Measurements from ENCODE around the gene CHST6. TPM values are rescaled to one million over a fixed set of nuclear protein-coding genes. Genes with fewer than 3 reads are reported as not detected.
"Not testable (repeated sequence)": the region's sequence is repeated elsewhere in the genome, so short reads cannot be mapped to it uniquely, and the experiment has no call there.

Gene CHST6
- total RNA-seq, 1 donor from 2014 or later = 1.5 TPM

DNA sequence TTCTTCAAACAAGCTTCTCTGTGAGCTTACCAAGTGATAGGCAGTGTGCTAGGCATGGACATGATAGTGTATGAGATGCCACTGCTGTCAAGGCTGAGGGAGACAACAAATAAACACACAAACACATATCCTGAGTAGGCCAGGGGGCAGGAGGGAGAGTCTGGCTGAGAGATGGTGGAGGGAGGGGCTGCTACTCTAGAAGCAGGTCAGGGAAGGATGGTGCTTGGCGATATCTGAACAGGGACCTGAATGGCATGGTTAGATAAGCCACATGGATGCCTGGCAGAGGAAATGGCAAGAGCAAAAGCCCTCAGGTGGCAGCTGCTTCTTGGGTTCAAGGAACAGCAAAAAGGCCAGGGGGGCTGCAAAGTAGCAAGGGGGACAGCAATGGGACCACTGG, 8.6 kb upstream of the CHST6 start:
- no peak for DNase-seq (ENCODE audit: low read depth, low spot score)

DNA sequence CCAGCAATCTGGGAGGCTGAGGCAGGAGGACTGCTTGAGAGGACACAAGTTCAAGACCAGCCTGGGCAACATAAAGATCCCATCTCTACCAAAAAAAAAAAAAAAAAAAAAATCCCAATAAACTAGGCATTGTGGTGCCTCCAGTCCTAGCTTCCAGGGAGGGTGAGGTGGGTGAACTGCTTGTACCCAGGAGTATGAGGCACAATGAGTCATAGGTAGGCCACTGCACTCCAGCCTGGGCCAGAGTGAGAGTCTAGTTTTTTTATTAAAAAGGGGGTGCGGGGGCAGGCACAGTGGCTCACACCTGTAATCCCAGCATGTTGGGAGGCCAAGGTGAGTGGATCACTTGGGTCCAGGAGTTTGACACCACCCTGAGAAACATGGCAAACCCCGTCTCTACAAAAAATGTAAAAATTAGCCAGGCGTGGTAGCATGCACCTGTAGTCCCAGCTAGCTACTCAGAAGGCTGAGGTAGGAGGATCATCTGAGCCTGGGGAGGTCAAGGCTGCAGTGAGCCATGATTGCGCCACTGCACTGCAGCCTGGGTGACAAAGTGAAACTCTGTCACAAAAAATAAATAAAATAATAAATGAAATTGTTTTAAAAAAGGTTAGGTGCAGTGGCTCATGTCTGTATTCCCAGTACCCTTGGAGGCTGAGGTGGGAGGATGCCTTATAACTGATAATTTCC, 7.8 kb upstream of the CHST6 start:
- no peak for DNase-seq (ENCODE audit: low read depth, low spot score)

DNA sequence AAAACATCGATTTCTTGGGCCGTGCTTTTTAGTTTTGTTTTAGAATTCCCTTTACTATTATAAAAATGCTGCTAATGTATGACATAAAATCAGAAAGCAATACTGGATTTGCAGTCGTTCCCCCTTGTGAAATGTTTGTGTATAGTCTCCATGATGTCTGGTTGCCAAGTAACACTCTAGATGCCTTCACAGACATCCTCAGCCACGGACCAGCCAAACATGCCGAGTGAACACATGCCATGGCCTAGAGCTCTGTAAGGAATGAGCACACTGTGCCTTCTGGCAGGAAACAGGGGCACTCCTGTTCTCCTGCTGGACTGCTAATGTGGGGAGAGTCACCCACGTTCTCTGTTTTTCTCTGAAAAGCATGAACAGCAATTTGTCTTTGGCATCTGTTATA, 6.6 kb upstream of the CHST6 start:
- not testable (repeated sequence) for DNase-seq (ENCODE audit: low read depth, low spot score)

DNA sequence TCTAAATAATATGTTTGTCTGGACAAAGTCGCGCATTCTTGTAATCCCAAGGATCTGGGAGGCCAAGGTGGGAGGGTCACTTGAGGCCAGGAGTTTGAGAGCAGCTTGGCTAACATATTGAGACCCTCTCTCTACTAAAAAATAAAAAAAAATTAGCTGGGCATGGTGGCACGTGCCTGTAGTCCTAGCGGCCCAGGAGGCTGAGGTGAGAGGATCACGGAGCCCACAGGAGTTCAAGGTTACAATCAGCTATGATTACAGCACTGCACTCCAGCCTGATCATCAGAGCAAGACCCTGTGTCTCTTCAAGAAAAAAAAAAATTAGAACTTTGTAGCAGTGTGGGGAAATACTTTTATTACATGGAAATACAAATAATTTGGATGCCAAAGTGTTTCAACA, 6.1 kb upstream of the CHST6 start:
- DNase-seq (ENCODE audit: low read depth, low spot score) = no peak

DNA sequence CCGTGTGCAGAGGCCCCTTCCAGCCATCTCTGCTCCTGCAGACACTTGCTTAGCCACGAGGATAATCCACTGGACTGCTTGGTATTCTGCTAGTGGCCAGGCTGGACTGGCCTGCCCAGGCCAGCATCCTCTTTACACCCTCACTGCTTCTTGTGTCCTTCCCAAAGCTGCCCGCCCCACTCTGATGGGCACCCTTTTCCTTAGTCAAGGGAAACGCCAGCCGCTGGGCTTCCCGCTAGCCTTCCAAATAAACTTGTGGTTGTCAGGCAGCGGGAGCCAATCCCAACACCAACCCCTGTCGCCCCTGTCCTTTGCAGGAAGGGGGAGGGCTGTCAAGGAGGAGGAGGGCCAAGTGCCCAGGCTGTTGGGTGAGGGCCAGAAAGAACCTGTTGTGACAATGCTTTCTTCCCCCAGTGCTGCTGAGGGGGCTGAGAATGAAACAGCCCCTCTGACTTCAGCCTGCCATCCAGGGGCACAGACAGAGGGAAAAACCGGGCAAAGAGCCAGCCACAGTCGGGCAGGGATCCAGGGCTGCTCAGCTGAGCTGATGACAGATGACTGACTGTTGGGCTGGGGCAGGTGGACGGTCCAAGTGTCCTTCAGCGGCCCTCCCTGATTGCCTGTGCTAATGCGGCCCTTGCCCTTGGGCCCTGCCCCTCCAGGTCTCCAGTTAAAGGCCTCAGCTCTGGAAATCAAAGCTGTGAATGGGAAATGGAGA, 3.5 kb upstream of the CHST6 start:
- DNase-seq (ENCODE audit: low read depth, low spot score) = not testable (repeated sequence)

DNA sequence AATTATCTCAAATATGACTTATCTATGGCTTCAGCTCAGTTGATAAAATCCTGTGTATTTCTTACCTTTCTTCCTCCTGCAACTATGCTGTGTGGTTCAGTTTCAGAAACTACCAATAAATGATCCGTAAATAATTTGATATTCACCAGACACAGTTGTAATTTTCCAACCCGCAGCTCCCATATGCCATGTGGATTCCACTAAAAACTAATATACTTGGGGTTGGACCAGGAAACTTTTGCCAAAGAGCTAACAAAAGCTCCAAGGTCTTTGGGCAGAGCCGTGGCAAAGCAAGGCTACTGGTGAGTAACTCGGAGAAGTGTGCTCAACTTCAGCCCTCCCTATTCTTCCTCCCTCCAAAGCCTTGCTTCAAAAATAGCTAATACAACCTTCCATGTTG, 2.3 kb upstream of the CHST6 start:
- no peak for DNase-seq (ENCODE audit: low read depth, low spot score)

DNA sequence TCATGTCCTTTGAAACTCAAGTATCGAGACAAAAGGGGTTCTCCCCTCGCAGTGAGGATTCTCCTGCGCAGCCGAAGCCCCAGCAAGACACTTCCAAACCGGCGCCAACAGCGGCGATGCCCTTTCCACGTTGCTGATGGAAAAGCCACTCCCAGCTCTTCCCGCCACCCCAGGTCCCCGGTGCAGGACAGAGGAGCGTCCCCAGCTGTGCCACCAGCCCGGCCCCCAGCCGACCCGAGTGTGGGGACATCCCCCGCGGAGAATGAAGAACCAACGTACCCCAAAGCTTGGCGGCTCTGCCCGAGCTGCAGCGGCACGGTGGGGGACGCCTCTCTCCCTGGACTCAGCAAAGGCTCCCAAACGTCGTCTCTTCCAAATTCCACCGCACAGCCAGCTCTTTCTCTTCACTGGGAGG, 573 bp downstream of the CHST6 start:
- no peak for DNase-seq (ENCODE audit: low read depth, low spot score)

DNA sequence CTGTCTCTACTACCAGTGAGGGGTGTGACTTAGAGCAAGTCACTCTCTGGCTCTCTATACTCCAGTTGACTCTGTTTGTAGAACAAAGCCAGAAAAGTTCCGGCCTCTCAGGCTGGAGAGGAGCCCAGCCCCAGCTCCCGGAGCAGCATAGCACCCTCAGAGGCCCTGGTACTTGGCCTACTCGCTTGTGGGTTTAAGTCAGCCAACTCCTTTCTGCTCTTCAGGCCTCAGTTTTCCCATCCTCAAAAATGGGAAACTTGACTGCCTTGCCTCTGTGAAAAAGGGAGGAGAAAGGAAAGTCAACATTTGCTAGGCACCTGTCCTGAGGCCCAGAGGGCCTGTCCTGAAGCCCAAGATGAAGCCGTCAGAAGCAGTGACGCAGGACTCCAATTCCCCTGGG, 1.1 kb downstream of the CHST6 start:
- DNase-seq (ENCODE audit: low read depth, low spot score) = no peak

DNA sequence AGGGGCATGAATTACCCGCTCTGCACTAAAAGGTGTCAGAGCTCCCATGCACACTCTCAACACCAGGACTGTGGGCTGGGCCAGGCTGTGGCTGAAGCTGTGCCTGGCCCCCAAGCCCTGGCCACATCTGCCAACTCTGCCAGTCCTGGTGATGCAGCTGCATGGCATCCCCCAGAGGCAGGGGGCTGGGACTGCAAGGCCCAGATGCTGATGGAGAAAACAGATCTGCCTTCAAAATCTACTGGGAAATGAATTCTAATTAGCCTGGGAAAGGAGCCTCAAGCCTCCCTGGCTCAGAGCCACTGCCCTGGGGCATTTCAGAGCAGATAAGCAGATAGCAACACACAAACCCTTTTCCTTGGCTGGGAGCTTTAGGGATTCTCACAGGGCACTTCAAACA, 3.4 kb downstream of the CHST6 start:
- no peak for DNase-seq (ENCODE audit: low read depth, low spot score)

DNA sequence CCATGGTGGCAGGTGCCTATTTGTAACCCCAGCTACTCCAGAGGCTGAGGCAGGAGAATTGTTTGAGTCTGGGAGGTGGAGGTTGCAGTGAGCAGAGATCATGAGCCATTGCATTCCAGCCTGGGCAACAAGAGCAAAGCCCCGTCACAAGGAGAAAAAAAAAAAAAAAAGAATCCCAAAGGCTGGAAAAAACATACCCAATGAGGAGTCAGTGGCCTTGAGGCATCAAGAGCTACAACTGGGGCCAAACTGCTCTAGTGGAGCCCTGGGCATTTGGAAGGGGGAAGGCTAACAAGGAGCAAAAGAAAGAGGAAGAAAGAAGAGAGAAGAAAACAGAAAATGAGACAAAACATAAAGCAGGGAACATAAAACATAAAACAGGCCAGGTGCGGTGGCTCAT, 6.9 kb downstream of the CHST6 start:
- no peak for DNase-seq (ENCODE audit: low read depth, low spot score)

DNA sequence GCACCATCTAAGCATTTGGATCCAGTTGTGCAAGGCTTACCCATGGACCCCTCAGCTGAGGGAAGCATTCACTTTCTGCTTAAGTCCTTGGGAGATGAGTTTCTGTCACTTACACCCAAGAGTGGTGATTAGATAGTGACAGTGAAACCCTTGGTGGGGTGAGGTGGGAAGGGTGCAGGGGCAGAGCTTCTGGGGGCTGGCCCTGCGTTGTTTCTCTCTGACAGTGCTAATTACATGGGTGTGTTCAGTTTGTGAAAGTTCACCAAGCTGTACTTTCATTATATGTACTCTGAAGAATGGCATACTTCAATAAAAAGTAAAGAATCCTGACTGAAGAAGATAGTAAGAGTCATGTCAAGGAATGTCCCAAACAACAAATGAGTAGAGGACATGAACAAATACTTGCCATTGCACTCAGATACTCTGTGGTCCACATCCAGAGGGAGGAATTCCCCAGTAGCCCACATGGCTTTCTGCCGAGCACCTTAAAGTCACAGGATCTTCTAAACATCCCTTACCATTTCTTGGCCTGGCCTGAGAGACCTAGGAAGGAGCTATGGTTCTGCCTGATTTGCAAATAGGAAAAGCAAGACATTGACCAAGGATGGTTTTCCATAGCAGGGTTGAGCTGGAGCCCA, 8.4 kb downstream of the CHST6 start:
- DNase-seq (ENCODE audit: low read depth, low spot score) = no peak

DNA sequence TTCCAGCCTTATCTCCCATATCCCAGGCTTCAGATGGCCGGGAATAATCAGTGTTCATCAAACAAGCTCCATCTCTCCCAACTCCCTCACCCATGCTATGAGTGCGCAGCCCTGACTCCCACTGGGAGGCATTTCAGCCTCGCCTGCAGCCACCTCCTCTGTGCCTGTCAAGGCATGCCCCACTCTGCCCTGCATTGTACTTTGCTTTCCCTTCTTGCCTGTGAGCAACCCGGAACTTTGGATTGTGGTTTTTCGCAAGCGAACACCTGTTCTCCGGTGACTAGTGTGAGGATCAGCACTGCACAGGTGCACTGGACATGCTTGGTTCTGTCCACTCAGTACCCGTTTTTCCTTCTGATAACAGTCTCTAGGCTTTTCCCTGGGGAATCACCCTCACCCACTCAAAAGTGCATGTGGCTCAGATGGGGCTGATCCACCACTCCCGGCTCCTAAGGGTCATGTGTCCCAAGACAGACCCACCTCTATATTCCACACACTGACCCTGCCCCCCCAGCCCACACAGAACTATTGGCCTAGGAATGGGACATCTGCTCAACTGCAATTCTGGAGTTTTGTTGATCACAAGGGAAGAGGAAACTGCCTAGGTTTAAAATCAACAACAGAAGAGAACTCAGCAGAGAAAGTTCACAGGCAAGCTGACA, 9.1 kb downstream of the CHST6 start:
- no peak for DNase-seq (ENCODE audit: low read depth, low spot score)

DNA sequence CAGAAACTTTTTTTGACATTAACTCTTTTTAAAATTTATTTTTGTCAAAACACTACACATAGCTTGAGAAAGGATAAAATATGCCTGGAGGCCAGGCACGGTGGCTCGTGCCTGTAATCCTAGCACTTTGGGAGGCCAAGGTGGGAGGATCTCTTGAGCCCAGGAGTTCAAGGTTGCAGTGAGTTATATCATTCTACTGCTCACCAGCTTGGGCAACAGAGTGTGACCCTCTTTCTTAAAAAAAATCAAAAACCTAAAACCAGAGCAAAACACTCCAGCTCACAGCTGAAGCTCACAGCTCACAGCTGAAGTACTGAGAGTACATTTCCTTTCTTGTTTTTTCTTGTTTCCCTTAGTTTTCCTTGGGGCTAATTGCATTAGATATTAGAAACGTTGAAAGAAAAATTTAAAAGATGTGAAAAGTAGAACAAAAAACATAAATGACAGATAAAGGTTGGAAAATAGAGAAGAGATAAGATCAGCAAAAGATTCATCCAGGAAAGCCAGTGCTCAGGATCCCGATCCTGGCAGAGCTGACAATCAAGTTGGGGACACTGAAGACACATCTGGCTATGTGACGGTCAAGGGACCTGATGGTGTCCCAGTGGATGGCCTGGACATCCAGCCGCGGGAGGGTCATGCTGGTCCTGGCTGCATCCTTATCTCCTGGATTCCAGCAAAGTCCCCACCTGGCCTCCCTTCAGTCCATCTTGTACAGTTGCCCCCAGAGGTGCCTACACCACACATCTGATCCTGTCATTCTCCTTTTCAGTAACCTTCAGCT, 9.8 kb downstream of the CHST6 start:
- DNase-seq (ENCODE audit: low read depth, low spot score) = no peak

DNA sequence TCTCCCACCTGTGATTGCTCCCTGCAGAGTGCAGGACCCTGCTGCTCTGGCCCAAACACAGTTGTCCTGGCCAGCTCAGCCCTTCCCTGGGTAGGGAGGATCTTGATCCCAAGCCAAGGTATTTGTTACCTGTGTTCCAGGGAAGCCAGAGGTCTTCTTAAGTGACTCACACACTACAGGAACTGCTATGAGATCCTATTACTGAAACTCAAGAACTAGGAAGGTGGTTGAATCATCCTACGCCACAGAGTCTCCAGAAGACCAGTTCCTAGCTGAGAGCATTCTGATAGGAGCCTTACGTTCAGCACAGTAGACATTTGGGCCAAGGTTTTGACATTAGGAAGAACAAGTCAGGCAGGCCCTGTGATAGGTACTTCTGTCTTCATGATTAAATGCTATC, 12.0 kb downstream of the CHST6 start:
- no peak for DNase-seq (ENCODE audit: low read depth, low spot score)

DNA sequence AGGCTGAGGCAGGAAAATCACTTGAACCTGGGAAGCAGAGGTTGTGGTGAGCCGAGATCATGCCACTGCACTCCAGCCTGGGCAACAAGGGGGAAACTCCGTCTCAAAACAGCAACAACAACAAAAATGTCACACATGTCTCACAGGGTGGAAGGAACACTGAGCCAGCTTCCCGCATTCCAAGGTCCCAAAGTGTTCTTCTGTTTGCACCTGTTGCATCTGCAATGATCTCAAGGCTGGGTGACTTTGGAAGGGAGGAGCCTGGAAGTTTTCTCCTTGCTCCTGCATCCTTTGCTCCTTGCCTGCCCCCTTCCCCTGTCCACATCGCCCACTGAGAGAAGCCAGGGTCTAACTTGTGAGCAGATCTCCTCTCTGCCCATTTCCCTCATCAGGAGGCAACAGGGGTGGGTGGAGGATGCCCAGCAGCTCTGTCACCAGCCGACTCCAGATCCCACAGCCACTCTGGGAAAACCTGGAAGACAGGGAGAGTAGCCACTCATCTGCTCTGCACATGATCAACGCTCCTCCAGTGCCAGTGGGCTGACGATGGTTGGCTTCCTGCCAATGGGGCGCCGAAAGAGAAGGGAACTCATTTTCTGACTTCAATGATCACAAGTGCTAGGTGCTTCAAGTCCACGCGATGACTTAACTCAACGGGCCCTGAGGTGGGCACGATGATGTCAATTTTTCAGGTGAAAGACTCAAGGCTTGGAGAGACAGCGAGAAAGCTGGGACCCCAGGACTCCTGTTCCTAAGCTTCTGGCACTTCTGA, 12.6 kb downstream of the CHST6 start:
- DNase-seq (ENCODE audit: low read depth, low spot score) = no peak

DNA sequence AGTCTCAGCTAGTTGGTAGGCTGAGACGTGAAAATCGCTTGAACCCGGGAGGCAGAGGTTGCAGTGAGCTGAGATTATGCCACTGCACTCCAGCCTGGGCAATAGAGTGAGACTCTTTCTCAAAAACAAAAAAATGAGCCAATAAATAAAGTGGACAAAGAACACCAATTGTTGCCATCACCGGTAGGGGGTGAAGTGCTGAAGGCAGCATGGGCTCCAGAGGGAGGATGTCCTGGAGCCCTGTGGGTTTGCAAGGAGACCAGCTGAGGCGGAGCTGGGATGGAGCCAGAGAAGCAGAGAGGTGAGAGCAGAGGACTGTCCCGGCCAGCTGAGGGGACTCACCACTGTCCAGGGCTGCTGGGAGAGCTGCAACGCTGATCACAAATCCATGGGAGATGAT, 13.8 kb downstream of the CHST6 start:
- no peak for DNase-seq (ENCODE audit: low read depth, low spot score)

DNA sequence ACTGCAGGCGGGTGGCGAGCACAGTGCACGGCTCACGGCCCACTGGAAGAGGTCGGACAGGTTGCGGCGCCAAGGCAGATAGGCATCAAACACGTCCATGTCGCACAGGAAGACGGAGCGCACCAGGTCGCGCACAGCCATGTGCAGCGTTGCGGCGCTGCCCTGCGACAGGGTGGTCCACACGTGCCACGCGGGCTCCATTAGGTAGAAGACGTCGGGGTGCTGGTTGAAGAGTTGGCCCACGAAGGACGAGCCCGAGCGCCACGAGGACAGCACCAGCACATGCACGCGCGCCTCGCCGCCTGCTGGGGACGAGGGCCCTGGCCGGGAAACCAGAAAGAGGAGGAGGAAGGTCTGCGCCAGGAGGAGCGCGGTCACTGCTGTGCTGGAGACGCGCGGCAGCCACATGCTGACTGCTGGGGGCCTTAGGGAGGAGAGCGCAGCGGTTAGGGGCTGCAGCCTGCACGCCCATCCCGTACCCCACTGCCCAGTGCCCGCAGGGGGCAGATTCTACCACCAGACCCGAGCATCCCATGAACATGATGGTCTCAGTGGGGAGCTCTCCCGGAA, 15.7 kb downstream of the CHST6 start:
- no peak for DNase-seq (ENCODE audit: low read depth, low spot score)

DNA sequence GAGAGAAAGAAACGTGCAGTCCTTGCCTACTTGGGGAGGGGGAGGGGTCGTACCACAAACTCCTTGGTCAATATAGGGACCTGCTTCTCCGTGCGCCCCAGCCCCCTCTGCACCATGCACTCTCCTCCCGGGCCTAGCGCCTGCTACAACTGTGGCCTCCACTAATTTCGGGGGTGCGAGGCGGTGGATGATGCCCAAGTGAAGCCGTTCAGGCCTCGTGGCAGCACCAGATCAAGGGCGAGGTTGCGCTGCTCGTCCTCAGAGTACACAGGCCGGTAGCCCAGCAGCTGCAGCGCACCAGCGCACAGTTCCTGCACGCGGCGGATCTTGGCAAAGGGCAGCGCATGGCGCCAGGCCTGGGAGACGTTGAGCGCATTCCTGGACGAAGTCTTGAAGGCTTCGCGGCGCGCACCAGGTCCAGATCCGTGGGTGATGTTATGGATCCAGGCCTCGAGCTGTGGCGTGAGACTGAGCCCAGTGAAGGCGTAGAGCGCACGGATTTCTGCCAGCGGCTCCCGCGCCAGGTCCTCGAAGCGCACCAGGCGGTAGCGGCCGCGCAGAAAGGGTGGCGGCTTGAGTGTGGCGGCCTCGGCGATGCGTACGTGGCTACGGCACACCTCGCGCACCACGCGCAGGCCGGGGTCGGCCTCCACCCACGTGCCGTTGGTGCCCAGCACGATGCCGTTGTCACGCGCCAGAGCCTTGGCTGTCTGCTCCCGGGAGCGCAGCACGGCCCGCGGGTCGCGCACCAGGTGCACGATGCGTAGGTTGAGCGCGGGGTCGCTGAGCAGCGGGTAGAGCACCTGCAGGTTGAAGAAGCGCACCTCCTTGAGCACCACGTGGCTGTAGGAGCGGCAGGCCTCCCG, 16.5 kb downstream of the CHST6 start:
- no peak for DNase-seq (ENCODE audit: low read depth, low spot score)

DNA sequence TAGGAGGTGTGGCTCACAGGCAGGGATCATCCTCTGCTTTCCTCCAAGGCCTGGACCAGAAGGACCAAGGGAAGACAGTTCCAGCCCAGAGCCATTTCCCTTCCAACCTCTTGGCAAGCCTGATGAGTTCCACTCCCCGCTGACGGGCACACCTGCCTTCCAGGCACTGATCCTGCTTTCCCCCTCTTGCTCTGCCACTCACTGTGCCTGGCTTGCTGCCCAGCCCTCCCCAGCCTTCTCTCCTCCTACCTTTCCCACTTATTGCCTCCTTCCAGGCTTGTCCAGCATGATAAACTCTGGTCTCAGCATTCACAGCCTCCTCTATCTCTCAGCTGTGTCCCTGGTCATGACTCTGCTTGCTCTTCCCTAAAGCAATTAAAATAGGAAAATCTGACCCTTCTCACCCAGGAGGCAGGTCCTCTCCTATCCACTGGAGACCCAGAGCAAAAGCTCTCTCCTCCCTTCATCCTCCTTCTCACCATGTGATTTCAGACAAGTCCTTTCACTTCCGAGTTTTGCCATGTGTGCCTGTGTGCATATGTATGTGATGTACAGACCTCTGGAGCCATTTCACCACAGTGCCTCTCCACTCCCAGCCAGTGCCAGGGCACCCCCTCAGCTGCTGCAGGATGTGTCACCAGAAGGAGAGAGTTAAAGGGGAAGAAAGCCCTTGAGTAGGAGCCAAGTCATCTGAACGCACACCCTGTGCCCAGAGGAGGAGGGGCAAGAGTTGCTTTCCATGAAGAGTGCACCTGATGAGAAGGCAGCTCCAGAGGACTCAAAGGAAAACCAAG, 17.4 kb downstream of the CHST6 start:
- DNase-seq (ENCODE audit: low read depth, low spot score) = no peak
